ENCODE measurements around the gene LDLRAD2. TPM values are rescaled to one million over a fixed set of nuclear protein-coding genes. Genes with fewer than 3 reads are reported as not detected.

The LDLRAD2 gene
- total and polyA plus RNA-seq, 2 of the 8 experiments (the other 6 are each of a cell fraction or from before 2014, with no cell fraction given): 0.48 to 0.74 TPM

- FAIRE-seq (no peak), DNase-seq (ENCODE audit: low read depth in 1 of 2, low spot score in 2 of 2) (no peak)
- no peaks in the 10 kb centered on the region for H3K4me1 ChIP-seq (replicated peaks in 1 of 4; ENCODE audit: control insufficient read depth in 3 of 4, insufficient read depth in 4 of 4, low read length in 3 of 4)
- no peak for TF ChIP-seq POU5F1 (IDR thresholded peaks at IDR 0.05; ENCODE audit: low read depth, low read length)
- no peak for TF ChIP-seq SRF (IDR thresholded peaks at IDR 0.05; ENCODE audit: low read depth, low read length)
- no peak overlapping the region for H3K9ac ChIP-seq (replicated peaks in 1 of 4; ENCODE audit: extremely low read depth in 1 of 4, low read depth in 3 of 4, low read length in 3 of 4)
- H3K4me2 ChIP-seq (ENCODE audit: insufficient read depth in 1 of 2, low read depth in 2 of 2, low read length in 2 of 2): no peak overlapping the region
- H2BK5ac ChIP-seq (ENCODE audit: low read depth, low read length): no peak overlapping the region
- H2AFZ ChIP-seq (ENCODE audit: low read length): no peak overlapping the region
- no peak overlapping the region for H2BK15ac ChIP-seq (ENCODE audit: low read length)
- no peaks in the 10 kb centered on the region for H3K36me3 ChIP-seq (ENCODE audit: control insufficient read depth in 2 of 4, insufficient read depth in 4 of 4, low read length in 3 of 4)
- no peak overlapping the region for H3K27ac ChIP-seq (ENCODE audit: low read depth, low read length)
- no peak overlapping the region for H2BK20ac ChIP-seq (ENCODE audit: low read length)
- no peak overlapping the region for H3K56ac ChIP-seq (replicated peaks; ENCODE audit: insufficient read length, low read depth, low read length)
- H3K79me2 ChIP-seq (ENCODE audit: control insufficient read depth in 1 of 2, insufficient read depth in 2 of 2, low read length in 2 of 2): no peaks in the 10 kb centered on the region
- no peak overlapping the region for H4K8ac ChIP-seq (ENCODE audit: extremely low read depth, insufficient read depth, low read length)
- no peak overlapping the region for H2BK120ac ChIP-seq (replicated peaks; ENCODE audit: low read depth, low read length)
- no peak overlapping the region for H3K14ac ChIP-seq (ENCODE audit: insufficient read length)
- no peak overlapping the region for H3K4ac ChIP-seq (replicated peaks; ENCODE audit: insufficient read length, low read depth, low read length)
- ChIA-PET POLR2A (ENCODE audit: partially characterized antibody) (interaction anchor here (1.5 kb wide), 1 partner anchor 19 kb away, joined by 5 read pairs; the partner anchor contains the start of gene USP48), CTCF (ENCODE audit: partially characterized antibody) (interaction anchor here (0.7 to 2.6 kb wide), 3 partner anchors 10 to 12 kb away, joined by 3 to 8 read pairs (median 3); no protein-coding TSS in a partner anchor)
- no peaks in the 10 kb centered on the region for H3K23me2 ChIP-seq (ENCODE audit: low read depth, low read length)
- H3K23ac ChIP-seq (ENCODE audit: insufficient read length): no peak overlapping the region
- H4K5ac ChIP-seq (ENCODE audit: insufficient read length, low read depth, low read length): no peak overlapping the region
- no peaks in the 10 kb centered on the region for H3K79me1 ChIP-seq (ENCODE audit: low read depth, low read length)
- 100% methylated on average over 4 of the region's 4 CpGs; no CpG with 5 or more reads in 1 of the 2 experiments for WGBS, 2 experiments (ENCODE audit: extremely low coverage in 1 of 2, insufficient coverage in 1 of 2, insufficient read length in 1 of 2, insufficient replicate concordance in 2 of 2, low coverage in 1 of 2, low lambda C conversion rate in 2 of 2, missing lambda C conversion rate in 1 of 2)
- no peak overlapping the region for H2BK12ac ChIP-seq (ENCODE audit: low read depth, low read length)
- no peaks in the 10 kb centered on the region for H4K20me1 ChIP-seq (replicated peaks in 1 of 2; ENCODE audit: control insufficient read depth in 1 of 2, insufficient read depth in 2 of 2, low read length in 2 of 2)
- no peak overlapping the region for H4K91ac ChIP-seq (replicated peaks; ENCODE audit: insufficient read length, low read length)
- H3K18ac ChIP-seq (ENCODE audit: extremely low read depth, low read length): no peak overlapping the region
- H3K9me3 ChIP-seq (ENCODE audit: insufficient read depth in 2 of 2, low read depth in 1 of 2, low read length in 1 of 2): no peaks in the 10 kb centered on the region
- no peaks in the 10 kb centered on the region for H3K27me3 ChIP-seq (replicated peaks in 1 of 4; ENCODE audit: control insufficient read depth in 3 of 4, extremely low read depth in 1 of 4, insufficient read depth in 3 of 4, low read length in 3 of 4)
- H2AK5ac ChIP-seq (ENCODE audit: low read depth, low read length): no peak overlapping the region
- H3K4me3 ChIP-seq (ENCODE audit: extremely low read depth in 1 of 4, insufficient read depth in 2 of 4, low read depth in 3 of 4, low read length in 4 of 4): no peak overlapping the region
Measured at GRCh38 chr1:21801100-21801499, 11.0 kb upstream of the LDLRAD2 start.

All from H1 (cell line).